ENCODE measurements around the gene DUSP16. TPM values are rescaled to one million over a fixed set of nuclear protein-coding genes. Genes with fewer than 3 reads are reported as not detected.

DUSP16 gene
- total and polyA plus RNA-seq, 5 donors, result 4.2 to 17.2 (median 12.4) TPM

DNA sequence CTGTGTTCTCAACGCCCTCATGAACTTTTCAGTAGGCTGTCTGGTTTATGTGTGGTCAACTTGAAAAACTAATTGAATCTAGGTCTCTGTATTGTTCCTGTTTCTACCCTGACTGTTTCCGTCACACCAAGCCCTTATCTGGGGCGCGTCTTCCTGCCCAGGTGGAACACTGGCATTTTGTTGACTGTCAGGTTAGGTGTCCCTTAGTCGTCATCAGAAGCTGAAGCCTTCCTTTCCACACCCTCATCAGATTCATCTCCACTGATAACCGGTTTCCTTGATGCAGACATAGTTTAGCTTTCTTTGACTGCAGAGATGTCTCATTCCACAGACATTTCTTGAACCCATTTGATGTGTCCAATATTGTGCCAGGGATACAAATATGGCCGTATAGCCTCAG, 96.5 kb downstream of the DUSP16 start:
- H3K27me3 ChIP-seq (ENCODE audit: control insufficient read depth, insufficient read depth), result no peaks in the 10 kb centered on the region
- 70% methylated on average over 7 of the region's 7 CpGs for whole genome bisulfite sequencing
- H3K9me3 ChIP-seq (ENCODE audit: control insufficient read depth, low read length), result no peaks in the 10 kb centered on the region
- H3K27ac ChIP-seq (ENCODE audit: low read length), result no peak overlapping the region
- no peak overlapping the region for H3K4me3 ChIP-seq (ENCODE audit: low read length)
- DNase-seq (no peak), ATAC-seq (no peak)
- intact Hi-C loops (cut with DNase I), result no loop called here
- no peaks in the 10 kb centered on the region for H3K4me1 ChIP-seq (ENCODE audit: control insufficient read depth, insufficient read depth, low read length)

DNA sequence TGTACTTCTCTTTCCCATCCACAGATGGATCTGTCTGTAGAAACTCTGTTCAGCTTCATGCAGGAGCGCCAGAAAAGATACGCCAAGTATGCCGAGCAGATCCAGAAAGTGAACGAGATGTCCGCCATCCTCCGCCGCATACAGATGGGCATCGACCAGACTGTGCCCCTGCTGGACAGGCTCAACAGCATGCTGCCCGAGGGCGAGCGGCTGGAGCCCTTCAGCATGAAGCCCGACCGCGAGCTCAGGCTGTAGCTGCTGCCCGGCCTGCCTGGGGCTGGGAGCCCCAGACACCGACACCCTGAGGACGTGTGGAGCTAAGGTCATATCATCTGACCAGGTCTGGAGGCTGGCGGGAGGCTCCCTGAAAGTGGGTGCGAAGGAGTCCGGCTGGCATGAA, 97.1 kb downstream of the DUSP16 start:
- no peak for DNase-seq
- no peaks in the 10 kb centered on the region for H3K27me3 ChIP-seq (ENCODE audit: control insufficient read depth, insufficient read depth)
- intact Hi-C loops (cut with DNase I), result no loop called here

GRCh38 chr12:12461923-12462315, 100.7 kb downstream of the DUSP16 start:
- Histone ChIP-seq H3K4me1 (ENCODE audit: control insufficient read depth, insufficient read depth, low read length) (no peaks in the 10 kb centered on the region), H3K27me3 (ENCODE audit: control insufficient read depth, insufficient read depth) (no peaks in the 10 kb centered on the region), H3K4me3 (ENCODE audit: low read length) (no peak overlapping the region), H3K27ac (ENCODE audit: low read length) (no peak overlapping the region), H3K9me3 (ENCODE audit: control insufficient read depth, low read length) (no peaks in the 10 kb centered on the region)
- WGBS, result 92% methylated on average over 5 of the region's 5 CpGs
- ATAC-seq (no peak), DNase-seq (no peak)
- intact Hi-C loops (cut with DNase I), result no loop called here

More for the DNA sequence above, 97.1 kb downstream of the DUSP16 start:
- Histone ChIP-seq H3K9me3 (ENCODE audit: control insufficient read depth, low read length) (no peaks in the 10 kb centered on the region), H3K27ac (ENCODE audit: low read length) (no peak overlapping the region), H3K4me3 (ENCODE audit: low read length) (no peak overlapping the region), H3K4me1 (ENCODE audit: control insufficient read depth, insufficient read depth, low read length) (no peaks in the 10 kb centered on the region)
- WGBS, result 97% methylated on average over 20 of the region's 20 CpGs
- ATAC-seq, result no peak

- intact Hi-C loops (cut with DNase I), result no loop called here
- no peak overlapping the region for H3K27ac ChIP-seq (ENCODE audit: low read length)
- WGBS, result 93% methylated on average over 8 of the region's 8 CpGs
- H3K9me3 ChIP-seq (ENCODE audit: control insufficient read depth, low read length), result no peaks in the 10 kb centered on the region
- DNase-seq (no peak), ATAC-seq (no peak)
- no peak overlapping the region for H3K4me3 ChIP-seq (ENCODE audit: low read length)
- H3K4me1 ChIP-seq (ENCODE audit: control insufficient read depth, insufficient read depth, low read length), result no peaks in the 10 kb centered on the region
- H3K27me3 ChIP-seq (ENCODE audit: control insufficient read depth, insufficient read depth), result no peaks in the 10 kb centered on the region
Observed at GRCh38 chr12:12460935-12461922, 101.4 kb downstream of the DUSP16 start.

- 74% methylated on average over 5 of the region's 5 CpGs for whole genome bisulfite sequencing
- Histone ChIP-seq H3K27me3 (ENCODE audit: control insufficient read depth, insufficient read depth) (no peaks in the 10 kb centered on the region), H3K27ac (ENCODE audit: low read length) (no peak overlapping the region), H3K4me1 (ENCODE audit: control insufficient read depth, insufficient read depth, low read length) (no peaks in the 10 kb centered on the region), H3K4me3 (ENCODE audit: low read length) (no peak overlapping the region), H3K9me3 (ENCODE audit: control insufficient read depth, low read length) (no peaks in the 10 kb centered on the region)
- ATAC-seq, result no peak
- no peak for DNase-seq
- intact Hi-C loops (cut with DNase I), result no loop called here
Observed at GRCh38 chr12:12456637-12457036, 106.0 kb downstream of the DUSP16 start.

DNA sequence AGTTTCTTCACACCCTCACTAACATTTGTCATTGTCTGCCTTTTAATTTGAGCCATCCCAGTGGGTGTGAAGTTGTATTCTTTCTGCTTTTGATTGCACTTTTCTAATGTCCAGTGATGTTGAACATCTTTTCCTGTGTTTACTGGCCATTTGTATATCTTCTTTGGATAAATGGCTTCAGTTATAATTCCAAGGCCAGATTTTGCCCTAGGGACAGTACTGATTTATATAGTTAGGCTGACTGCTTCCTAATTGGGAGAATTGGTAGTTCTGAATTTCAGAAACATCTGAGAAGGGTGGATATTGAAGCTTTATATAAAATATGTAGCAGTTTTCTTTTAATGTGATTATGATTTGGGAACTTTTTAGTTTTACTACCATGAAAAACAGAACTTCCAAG, 108.3 kb downstream of the DUSP16 start:
- intact Hi-C loops (cut with DNase I), result no loop called here
- Histone ChIP-seq H3K9me3 (ENCODE audit: control insufficient read depth, low read length) (no peaks in the 10 kb centered on the region), H3K4me3 (ENCODE audit: low read length) (no peak overlapping the region), H3K27ac (ENCODE audit: low read length) (no peak overlapping the region), H3K27me3 (ENCODE audit: control insufficient read depth, insufficient read depth) (no peaks in the 10 kb centered on the region), H3K4me1 (ENCODE audit: control insufficient read depth, insufficient read depth, low read length) (peaks cover 3% of the 10 kb centered on the region)
- no peak for ATAC-seq
- DNase-seq, result no peak

DNA sequence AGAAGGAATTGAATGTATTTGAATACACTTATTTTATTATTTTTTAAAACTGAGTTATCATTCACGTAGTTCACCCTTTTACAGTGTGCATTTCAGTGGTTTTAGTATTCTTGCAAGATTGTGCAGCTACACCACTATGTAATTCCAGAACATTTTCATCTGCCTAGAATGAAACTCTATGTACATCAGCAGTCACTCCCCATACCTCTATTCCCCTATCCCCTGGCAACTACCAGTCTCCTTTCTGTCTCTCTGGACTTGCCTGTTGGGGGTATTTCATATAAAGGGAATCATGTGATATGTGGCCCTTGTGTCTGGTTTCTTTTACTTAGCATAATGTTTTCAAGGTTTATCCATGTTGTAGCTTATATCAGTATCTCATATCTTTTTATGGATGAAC, 109.0 kb downstream of the DUSP16 start:
- H3K9me3 ChIP-seq (ENCODE audit: control insufficient read depth, low read length), result no peaks in the 10 kb centered on the region
- H3K4me1 ChIP-seq (ENCODE audit: control insufficient read depth, insufficient read depth, low read length), result peaks cover 3% of the 10 kb centered on the region
- DNase-seq (no peak), ATAC-seq (no peak)
- H3K27me3 ChIP-seq (ENCODE audit: control insufficient read depth, insufficient read depth), result no peaks in the 10 kb centered on the region
- intact Hi-C loops (cut with DNase I), result no loop called here
- no peak overlapping the region for H3K4me3 ChIP-seq (ENCODE audit: low read length)
- WGBS, result 100% methylated on average over 1 of the region's 1 CpG
- no peak overlapping the region for H3K27ac ChIP-seq (ENCODE audit: low read length)

- Histone ChIP-seq H3K9me3 (ENCODE audit: control insufficient read depth, low read length) (no peaks in the 10 kb centered on the region), H3K4me1 (ENCODE audit: control insufficient read depth, insufficient read depth, low read length) (peaks cover 6% of the 10 kb centered on the region), H3K4me3 (ENCODE audit: low read length) (no peak overlapping the region), H3K27ac (ENCODE audit: low read length) (no peak overlapping the region), H3K27me3 (ENCODE audit: control insufficient read depth, insufficient read depth) (no peaks in the 10 kb centered on the region)
- intact Hi-C loops (cut with DNase I), result no loop called here
- ATAC-seq, result no peak
- WGBS, result 96% methylated on average over 21 of the region's 21 CpGs
- no peak for DNase-seq
Observed at GRCh38 chr12:12452326-12452902, 110.2 kb downstream of the DUSP16 start.

DNA sequence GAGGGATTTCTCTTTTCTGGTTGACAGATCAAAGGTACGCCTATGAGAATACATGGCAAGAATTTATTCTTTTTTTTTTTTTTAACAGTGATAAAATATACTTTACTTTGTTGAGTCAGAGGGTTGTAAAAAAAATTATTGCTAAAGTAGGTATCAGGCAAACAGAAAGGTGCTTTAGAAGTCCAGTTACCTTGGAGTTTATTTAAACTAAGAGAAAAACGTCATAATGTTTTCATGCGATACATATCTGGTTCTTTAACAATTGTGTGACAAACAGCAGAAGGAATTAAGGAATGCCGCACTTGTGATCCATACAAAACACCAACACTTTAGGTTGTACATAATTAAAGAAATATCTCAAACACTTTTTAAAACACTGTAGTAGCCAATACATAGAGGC, 111.6 kb downstream of the DUSP16 start:
- peaks cover 10% of the 10 kb centered on the region for H3K4me1 ChIP-seq (ENCODE audit: control insufficient read depth, insufficient read depth, low read length)
- H3K4me3 ChIP-seq (ENCODE audit: low read length), result no peak overlapping the region
- no peak overlapping the region for H3K27ac ChIP-seq (ENCODE audit: low read length)
- no peaks in the 10 kb centered on the region for H3K27me3 ChIP-seq (ENCODE audit: control insufficient read depth, insufficient read depth)
- 97% methylated on average over 4 of the region's 4 CpGs for WGBS
- no peaks in the 10 kb centered on the region for H3K9me3 ChIP-seq (ENCODE audit: control insufficient read depth, low read length)
- intact Hi-C loops (cut with DNase I), result no loop called here
- ATAC-seq (no peak), DNase-seq (no peak)

DNA sequence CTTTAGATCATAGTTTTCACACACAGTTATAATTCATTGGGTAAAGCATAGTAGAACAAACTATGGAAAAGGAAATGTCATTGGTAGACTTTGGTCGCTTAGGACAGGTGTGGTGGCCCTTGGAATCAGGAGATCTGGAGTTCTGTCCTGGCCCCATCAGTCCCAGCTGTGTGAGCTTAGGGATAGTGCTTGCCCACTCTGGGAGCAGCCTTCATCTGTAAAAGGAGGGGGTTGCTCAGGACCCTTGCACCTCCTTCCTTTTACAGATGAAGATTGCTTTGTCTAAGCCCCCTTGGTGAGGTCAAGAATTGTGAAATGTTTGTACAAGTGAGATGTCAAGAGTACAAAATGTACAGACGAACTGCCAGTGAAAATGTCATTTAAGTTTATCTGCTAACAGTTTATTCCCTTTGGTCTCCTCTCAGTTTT, 112.6 kb downstream of the DUSP16 start:
- H3K4me3 ChIP-seq (ENCODE audit: low read length), result no peak overlapping the region
- DNase-seq, result no peak
- no peak for ATAC-seq
- no peaks in the 10 kb centered on the region for H3K27me3 ChIP-seq (ENCODE audit: control insufficient read depth, insufficient read depth)
- peaks cover 10% of the 10 kb centered on the region for H3K4me1 ChIP-seq (ENCODE audit: control insufficient read depth, insufficient read depth, low read length)
- intact Hi-C loops (cut with DNase I), result no loop called here
- H3K9me3 ChIP-seq (ENCODE audit: control insufficient read depth, low read length), result no peaks in the 10 kb centered on the region
- 87% methylated on average over 2 of the region's 2 CpGs for WGBS
- peak overlapping the region; percentile 17 for H3K27ac ChIP-seq (ENCODE audit: low read length)

DNA sequence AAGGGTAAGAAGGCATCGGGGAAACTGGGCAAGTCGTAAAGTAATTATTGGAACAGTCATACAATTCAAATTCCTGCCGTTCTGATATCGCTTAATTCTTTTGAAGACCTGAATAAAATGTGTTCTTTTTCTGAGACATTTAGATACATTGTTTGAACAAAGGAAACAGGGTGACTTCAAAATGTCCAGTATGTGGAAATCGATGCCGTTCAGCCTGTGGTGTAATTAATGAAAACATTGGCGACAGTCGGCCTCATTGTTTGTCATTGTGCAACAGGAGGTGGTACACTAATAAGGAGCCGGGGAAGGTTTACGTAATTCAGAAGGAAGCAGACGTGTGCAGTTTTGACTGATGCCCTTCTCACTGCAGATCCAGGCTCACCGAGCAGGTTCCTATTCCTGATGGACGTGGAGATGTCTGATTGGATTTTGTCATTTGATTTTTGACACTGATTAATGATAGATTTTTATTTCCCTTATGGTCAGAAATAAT, 113.1 kb downstream of the DUSP16 start:
- no peak for DNase-seq
- H3K4me3 ChIP-seq (ENCODE audit: low read length), result no peak overlapping the region
- ATAC-seq, result peak in 1 of 2 donors; percentile 69
- H3K27ac ChIP-seq (ENCODE audit: low read length), result no peak overlapping the region
- 73% methylated on average over 13 of the region's 13 CpGs for WGBS
- no peaks in the 10 kb centered on the region for H3K27me3 ChIP-seq (ENCODE audit: control insufficient read depth, insufficient read depth)
- H3K4me1 ChIP-seq (ENCODE audit: control insufficient read depth, insufficient read depth, low read length), result peaks cover 10% of the 10 kb centered on the region
- H3K9me3 ChIP-seq (ENCODE audit: control insufficient read depth, low read length), result no peaks in the 10 kb centered on the region
- intact Hi-C loops (cut with DNase I), result loop anchor here in 1 of 4 donors (10.0 kb wide), 1 partner anchor 55 kb away; no protein-coding TSS in a partner anchor
